Inflammatory macrophage treated with lipopolysaccharide for 1 hour (primary cell): ENCODE results near the gene TANC1.
A peak's percentile ranks its signal among the peaks of the same experiment; 100 is the strongest.
"Not testable (repeated sequence)": the region's sequence is repeated elsewhere in the genome, so short reads cannot be mapped to it uniquely, and the experiment has no call there.

ENCODE experiments used
- DNase-seq, 2 donors: peaks; one replicate each; pipeline ENCODE4 v3.0.0-alpha.2; 2020 to 2022

Gene TANC1

DNA sequence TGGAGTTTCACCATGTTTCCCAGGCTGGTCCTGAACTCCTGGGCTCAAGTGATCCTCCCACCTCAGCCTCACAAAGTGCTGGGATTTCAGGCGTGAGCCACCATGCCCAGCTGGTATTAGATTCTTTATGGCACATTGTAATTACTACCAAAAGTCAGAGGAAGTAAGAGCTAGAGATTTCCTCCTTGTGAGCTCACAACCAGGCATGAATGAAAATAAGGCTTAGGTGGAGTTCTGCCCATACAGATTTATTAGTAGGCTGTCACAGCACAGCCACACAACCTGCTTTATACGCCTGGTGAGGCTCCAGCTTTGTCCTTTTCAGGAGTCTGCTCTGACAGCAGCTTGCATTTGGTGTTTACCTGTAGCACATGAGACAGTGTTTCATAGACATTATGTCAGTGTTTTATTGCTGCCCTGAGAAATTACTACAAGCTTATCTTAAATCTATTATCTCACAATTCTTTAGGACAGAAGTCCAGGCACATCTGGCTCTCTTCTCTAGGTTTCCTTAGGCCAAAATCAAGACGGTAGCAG, 156.6 kb downstream of the TANC1 start:
- DNase-seq: no peak

DNA sequence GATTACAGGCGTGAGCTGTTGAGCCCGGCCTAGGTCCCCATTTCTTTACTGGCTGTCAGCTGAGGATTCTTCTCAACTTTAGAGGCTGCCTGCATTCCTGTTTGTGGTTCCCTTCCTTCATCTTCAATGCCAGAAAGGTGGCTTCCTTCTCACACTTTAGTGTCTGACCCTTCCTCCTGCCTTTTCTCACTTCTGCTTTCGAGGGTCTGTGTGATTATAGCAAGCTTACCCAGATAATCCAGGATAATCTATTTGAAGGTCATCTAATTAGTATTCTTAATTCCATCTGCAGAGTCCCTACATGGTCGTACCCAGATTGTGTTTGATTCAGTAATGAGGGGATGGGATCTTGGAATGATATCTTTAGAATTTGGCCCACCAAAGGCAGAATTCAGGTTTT, 157.4 kb downstream of the TANC1 start:
- no peak for DNase-seq

DNA sequence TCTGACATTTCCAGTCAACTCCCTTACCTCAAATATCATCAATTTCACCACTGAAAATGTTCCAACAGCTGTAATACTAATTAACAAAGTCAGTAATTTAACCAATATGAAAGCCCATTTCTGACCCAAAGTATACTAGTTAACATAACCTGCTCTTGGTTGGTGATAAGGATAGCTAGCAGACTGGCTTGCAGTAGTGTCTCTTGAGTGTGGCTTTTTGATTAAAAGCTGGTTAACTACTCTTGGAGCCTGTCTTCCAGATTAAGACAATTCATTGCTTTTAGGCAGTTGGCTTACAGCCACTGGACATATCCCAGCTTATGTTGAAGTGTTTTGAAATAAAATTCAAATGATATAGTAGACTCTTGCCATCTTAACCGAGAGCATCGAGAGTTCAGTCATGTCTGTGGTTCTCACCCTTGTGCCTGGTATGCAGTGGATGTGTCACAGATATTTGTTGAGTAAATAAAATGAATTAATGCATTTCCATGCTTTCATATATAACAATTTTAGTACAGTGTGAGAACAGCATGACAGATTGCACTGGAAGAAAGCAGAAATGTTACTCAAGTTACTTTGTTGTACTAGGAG, 158.1 kb downstream of the TANC1 start:
- DNase-seq: no peak

DNA sequence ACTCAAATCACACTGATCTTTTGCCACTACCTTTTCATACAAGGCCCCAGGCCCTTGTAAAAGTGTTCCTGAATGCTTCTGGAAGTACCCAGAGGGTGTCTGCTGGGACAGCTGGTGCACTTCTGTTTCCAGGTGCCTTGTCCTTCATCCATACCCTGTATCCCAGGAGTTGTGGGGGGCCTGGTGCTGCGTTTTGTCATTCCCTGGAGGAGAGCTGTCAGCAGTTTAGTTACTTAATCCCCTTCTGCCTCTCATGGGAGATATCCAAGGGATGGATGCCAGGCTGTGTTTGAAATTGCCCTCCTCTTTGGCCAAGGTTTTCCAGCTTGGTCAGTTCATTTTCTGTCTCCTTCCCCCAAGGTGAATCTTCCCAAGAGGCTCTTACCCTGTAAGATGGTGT, 159.8 kb downstream of the TANC1 start:
- no peak for DNase-seq

DNA sequence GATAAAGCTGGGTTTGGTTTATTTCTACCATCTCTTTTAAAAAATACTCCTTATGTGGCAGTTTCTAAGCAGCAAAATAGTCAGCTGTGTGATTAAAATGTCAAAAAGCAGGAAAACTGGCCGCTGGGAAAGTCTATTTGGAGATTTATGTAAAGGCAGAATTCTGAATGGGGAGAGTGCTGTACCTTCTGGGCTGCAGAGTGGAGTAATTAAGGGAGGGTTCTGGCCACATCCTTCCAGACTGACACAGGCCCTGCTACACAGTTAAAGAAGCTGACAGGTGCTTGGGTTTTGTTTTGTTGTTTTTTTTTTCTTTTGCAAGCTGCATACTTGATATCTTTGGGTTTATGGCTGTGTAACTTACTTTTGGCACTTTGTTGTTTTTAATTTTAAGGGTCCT, 160.8 kb downstream of the TANC1 start:
- no peak for DNase-seq

DNA sequence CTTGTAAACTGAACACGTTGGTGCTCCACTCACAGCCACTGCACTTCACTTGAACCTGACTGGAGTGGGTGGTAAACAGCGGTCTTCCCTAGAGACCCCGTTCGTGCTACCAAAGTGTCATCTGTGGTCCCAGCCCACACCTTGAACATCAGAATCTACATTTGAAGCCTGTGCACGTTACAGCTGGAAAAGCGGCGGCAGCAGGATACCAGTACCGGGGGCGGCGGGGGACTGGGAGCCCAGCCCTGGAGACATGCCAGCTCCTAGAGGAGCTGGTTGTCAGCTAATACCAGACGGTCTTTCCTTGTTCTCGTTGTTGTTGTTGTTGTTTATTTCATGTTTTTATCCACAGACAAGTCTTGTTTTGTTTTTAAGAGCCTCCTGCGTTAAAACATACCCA, 161.4 kb downstream of the TANC1 start:
- no peak for DNase-seq

DNA sequence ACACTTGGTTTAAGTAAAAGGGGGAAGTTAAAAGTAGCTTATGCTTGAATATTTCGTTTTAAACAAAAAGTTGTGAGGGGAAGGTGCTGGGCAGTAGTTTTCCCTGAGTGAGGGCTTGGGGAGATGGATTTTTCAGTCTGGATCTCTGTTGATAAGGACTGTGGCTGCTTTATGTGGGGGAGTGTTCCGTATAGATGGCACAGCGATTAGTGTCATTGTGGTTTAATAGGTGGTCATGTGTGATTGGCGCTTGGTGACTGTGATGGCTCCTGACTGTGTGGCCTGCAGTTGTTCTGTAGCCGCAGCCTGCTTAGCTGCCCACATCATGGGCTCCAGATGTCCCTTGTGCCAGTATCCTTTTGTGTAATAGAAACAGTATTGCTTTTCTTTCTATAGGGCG, 161.9 kb downstream of the TANC1 start:
- DNase-seq: no peak

DNA sequence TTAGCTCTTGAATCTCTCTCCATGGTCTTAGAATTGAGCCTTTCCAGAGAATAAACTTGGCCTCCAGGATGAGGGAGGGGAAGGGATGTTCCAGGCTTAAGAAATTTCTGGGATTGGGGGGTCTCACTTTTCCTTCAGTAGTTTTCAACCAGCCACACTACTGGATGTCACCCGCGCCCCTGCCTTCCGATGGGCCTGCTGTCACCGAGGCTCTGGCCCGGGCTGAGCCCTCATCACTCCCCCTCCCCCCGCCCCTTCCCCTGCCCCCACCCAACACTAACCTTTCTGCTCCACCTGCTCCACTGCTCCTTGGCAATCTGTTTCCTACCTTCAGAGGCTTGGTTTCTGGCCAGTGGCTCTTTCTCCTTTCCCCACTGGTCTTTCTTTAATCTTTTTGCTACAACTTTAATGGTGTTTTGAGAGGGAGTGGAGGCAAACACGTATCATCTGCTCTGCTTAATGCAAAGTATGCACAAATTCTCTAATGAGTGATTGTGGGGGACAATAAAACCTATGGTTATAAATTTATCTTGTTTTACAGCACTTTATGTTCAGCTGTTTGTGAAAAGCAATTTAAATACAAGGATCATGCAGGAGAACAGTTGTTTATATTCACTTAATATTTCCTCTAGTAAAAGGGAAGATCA, 162.9 kb downstream of the TANC1 start:
- no peak for DNase-seq

DNA sequence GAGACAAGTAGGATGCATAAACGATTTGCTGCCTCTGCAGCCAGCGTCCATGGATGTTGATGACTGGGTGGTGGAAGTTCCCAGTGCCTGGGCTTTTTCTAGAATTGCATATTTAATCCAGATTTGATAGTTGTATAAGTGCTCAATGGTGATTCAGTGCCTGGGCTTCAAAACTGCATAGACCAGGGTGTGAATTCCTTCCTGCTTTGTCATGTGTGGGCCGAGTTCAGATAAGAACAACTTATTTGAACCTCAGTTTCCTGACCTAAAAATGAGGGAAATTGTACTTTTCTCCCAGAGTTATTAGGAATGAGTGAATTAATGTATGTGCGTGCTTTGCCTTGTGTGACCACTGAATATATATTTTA, 163.5 kb downstream of the TANC1 start:
- DNase-seq: peak; percentile 18 to 47

DNA sequence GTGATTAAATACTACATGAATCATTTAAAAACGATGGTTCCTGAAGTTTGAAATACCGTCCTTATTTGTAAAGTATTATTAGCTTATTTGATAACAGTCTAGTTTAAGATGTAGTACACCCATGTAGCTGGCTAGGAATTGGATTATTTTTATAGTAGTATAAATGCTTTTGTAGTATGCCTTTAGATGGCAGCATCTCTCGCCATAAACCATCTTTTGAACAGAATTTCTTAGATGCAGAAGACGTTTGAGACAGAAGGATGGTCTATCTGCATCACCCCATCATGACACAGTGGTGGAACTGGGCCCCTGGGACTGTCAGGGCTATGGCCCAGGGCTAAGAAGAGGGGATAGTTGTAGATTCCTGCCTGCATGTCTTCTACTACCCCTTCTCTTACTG, 165.4 kb downstream of the TANC1 start:
- DNase-seq: no peak

DNA sequence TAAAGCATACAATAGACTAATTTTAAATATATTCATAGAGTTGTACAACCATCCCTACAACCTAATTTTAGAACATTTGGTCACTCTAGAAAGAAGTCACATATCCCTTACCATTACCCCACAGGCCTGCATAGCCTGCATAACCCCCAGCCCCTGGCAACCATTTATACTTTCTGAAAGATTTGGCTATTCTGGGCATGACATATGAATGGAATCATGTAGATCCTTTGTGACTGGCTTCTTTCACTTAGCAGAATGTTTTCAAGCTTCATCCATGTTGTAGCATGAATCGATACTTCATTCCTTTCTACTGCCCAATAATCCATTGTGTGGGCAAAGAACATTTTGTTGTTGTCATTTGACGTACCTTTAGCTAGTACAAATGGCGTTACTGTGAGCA, 166.5 kb downstream of the TANC1 start:
- no peak for DNase-seq

DNA sequence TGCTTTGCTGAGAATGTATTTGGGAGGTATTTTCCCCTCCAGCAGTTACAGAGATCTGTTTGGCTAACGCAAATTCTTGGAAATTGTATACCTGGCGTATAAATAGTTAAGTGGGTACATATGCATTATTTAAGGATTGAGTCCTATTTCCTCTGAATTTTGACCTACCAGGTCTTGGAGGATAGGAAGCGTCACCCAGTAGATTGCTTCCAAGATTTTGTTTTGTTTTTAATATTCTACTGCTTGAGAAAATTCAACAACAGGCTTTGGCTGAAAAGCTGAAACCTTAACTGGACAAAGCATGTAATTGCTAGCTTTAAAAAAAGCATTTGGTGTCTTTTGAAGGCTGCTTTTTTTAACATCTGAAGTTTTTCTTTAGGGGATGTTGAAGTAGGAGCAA, 168.0 kb downstream of the TANC1 start:
- no peak for DNase-seq

DNA sequence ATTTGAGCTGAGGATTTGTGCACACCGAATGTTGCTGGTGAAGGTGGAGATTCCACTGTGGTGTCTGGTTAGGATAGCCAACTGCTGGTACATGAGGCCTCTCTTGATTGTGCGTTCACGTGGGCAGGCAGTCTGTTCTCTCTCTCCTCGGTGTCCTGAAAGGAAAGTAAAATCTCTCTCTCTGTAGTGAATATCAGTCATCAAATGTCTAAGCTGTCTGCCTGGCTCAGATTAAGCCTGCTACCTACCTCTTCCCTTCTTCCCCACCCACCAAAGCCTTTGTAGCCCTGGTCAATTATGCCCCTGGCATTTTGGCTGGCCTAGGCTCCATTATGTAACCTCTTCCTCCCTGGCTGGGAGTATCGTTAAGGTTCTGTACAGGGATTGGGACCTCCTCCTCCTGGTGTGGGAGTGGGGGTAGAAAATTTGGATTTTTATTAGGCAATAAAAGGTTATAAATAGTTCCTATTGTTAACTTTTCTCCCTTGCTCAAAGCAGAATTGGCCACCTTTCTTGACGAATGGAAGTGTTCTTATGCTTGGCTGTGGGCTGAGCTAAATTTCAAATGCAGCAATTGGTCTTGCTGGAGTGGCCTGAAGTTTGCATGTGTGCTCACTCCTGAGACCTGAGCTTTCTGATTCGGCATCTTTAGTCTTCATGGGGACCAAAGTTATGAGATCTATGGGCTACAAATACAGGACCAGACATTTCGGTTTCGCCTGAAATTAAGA, 169.2 kb downstream of the TANC1 start:
- DNase-seq: no peak

DNA sequence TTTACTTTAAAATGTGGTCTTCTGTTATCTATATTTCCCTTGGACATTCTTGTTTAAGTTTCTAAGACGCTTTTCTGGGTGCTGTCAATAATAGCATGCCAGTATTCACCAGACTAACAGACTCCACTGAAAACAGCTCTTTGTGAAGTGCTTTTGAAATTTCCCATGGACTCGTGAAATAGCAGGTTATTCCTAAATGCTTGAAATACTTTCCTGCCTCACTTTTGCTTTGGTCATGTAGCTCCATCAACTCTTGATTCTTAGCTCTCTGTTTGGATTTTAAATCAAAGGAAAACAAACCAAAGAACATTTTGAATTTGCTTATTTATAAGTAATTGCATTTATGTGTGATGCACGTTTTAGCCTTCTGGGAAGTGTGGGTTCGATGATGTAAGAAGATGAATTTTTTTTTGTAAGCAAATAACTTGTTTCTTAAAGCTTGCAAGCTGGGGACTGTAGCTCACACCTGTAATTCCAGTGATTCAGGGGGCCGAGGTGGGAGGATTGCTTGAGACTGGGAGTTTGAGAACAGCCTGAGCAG, 170.3 kb downstream of the TANC1 start:
- no peak for DNase-seq

DNA sequence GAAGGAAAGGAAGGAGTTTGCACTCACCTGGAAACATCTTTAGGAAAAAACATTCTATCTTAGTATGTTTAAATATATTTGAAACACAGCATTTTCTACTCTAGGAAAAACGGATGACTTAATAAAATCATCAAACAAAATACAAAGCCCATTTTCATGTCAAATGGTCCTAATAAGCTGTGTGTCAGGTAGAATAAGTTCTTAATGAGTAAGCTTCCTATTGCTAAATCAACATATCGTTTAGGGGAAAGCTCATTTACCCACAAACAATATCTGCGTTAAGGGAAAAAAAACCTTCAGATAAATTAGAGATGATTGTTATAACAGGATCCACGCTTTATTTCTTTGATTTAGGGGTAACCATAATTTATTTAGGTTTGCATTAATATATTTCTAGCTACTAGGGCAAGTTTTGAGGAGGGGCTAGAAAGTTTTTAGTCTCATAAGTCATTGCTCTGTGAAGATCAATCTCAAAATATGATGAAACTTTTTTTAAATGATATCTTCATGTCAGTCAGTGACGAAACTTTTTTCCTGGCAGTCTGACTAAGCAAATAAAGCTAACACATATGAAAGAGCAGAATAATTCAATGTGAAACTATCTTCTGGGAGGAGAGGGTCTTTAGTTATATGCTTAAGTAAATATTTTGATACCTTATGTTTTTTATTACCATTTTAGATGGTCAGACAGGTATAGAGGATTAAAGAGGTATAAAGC, 170.9 kb downstream of the TANC1 start:
- peak in 1 of 2 donors; percentile 17 for DNase-seq

DNA sequence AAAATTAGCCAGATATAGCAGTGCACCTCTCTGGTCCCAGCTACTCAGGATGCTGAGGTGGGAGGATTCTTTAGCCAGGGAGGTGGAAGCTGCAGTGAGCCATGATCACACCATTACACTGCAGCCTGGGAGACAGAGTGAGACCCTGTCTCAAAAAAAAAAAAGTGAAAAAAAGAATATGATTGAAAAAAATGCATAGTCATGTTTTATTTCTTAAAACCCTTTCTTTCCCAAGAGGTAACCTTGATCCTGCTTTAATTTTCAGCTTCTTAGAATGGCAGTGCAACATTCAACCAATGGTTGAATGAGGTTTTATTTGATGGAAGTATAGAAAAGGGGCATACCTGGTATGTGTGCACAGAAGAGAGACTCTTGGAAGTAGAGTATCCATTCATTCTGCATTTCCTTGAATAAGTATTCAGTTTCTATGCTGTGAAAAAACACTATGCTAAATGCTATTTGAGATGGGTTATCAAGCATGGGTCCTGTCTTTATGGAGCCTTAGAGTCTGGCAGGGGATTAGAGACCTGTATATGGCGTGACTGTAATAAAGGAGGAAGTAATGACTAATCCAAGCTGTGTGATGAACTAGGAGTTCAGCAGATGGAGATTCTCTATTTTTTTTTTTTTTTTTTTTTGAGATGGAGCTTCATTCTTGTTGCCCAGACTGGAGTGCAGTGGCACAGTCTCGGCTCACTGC, 171.8 kb downstream of the TANC1 start:
- DNase-seq: peak; percentile 12 to 37

DNA sequence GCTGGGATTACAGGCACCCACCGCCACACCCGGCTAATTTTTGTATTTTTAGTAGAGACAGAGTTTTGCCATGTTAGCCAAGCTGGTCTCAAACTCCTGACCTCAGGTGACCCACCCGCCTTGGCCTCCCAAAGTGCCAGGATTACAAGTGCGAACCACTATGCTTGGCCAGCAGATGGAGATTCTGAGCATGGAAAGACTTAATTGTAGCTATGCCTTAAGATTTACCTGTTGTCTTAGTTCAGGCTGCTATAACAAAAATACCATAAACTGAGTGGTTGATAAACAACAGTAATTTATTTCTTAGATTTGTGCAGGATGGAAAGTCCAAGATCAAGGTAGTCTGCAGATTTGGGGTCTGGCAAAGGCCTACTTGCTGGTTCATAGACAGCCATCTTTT, 172.4 kb downstream of the TANC1 start:
- not testable (repeated sequence) for DNase-seq

DNA sequence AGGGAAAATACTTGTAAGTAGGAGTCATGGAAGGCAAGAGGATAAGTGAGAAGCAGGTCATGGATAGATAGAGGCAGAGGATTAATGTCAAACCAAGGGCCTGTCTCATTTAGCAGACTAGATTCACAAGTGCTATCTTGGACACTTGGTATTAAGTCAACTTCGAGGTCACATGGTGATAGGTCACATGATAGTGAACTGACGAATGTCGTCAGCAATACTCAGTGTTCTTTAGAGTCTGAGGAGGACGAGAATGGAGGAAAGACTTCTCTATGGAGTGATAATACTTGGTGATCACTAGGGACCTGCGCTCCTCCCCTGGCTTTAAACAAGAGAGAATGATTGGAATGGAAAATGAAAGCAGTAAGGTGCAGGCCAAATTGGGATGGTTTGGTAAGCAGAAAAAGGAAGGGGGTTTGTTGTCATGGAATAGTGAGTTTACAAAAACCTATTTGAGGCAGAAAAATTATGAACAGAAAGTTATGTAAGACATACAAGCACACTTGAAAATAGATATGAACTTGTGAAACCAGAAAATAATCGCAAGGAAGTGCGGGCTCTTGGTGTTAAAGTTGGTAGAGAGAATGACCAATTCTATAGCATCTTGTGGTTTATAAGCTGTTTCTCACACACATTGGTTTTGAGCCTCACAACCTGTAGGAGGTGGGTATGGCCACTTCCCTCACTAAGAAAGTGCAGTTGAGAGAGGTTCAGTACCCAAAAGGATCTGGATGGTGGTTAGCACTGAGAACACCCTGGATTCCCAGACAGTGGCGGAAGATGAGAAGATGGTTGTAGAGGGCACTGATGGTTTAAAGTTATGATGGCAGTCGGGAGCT, 176.6 kb downstream of the TANC1 start:
- DNase-seq: no peak

DNA sequence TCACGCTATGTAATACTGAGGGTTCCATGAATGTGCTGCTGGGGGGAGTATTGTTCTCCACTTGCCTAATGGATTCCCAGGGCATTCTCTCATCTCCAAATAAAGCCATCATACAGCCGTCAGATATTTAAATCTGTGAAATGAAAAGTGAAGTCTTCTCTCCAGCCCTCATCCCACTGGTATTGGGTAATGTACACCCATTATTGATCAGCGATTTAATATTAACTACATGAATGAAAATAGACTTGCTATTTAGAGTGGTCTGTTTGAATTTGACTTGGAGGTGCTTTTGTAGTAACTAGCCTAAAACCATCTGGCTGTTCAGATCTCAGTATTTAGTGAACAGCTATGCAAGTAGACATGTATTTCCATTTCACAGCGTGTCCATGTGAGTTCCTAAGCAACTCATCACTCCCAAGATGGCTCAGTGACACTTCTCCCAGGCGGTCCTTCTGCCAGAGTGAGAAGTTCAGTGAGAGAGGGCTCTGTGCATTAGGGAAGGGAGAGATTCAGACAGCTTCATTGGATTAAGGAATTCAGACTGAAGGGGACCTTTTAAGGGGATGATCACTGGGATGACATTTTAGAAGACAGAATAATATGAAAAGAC, 177.4 kb downstream of the TANC1 start:
- no peak for DNase-seq

DNA sequence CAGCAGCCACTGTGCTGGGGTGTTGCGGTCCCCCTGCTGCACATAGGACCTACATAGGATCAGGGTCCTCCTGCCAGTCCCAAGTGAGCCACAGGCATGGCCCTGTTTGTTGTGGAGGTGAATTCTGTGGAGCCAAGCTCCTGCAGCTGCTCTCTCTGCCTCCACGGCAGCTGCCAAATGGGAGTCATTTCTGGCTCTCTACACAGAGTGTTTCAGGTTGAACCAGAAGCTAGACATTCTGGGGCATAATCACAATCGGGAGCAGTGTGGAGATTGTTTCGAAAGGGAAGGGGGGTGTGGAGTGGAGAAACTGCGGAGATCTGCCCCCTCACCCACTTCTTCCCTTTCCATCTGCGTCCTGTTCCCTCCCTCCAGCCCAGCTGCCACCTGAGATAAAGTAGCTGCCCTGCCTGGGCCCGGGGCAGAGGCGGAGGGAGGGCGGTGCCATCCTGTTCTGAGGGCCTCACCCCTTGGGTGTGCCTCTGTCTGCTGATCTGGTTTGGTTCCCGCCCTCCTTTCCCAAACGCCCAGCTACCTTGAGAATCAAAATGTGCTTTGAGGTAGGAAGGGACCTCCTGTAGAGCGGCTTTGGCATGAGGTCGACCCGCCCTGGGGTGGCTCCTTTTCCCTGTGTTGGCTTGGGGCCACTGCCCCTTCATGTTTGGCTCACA, 178.7 kb downstream of the TANC1 start:
- DNase-seq: no peak

DNA sequence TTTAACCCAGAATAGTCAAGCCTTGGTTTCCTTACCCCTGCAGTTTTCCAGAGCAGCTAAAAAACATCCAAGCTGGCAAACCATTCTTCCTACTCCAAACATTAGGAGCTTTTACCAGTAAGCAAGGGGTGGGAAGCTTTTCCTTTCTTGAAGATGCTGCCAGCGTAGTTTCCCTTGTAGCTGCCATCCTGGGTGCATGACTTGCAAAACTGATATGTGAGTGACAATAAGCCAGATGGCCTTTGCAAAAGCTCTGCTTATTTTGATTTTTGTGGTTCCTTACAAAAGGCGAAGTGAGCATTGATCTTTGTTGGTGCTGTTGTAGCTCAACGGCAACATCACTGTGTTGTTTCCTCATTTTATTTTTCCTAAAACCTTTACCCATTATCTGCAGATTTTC, 179.2 kb downstream of the TANC1 start:
- no peak for DNase-seq
